ENCODE results near the gene ZDHHC9.

DNA sequence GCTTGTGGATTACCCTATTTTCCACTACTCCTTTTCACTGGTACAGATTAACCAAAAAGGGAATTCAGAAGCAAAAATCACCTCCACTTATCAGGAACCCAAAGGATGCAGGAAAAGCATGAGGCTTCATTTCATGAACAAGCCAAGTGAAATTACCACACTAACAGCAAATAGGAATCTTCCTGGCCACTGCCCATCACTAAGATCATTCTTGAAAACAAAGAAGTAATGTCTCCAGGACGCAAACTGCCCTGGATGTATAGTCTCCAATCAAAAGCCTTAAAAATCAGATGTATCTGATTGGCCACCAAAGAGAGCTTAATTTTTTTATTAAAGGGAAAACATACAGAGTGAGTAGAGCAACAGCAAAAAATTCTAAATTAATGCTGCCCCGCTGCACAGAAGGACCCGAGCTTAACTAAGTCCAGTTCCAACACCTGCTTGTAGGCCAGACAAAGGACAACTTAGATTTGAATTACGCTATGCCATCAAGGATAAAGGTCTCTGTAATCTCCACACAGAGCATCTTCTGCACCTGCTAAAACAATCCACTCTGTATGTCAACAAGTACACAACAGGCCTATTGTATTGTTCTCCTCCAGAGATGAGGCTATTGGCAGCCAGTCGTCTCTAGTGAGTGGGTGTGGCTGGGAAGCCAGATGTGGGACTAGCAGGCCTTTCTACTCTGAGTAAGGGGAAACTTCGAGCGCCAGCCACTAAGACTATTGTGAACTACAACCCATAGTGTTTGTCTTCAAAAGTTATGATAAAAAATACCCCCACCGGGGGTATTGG lies 12.4 kb downstream of the ZDHHC9 start:
- TF ChIP-seq, protein P1, sequence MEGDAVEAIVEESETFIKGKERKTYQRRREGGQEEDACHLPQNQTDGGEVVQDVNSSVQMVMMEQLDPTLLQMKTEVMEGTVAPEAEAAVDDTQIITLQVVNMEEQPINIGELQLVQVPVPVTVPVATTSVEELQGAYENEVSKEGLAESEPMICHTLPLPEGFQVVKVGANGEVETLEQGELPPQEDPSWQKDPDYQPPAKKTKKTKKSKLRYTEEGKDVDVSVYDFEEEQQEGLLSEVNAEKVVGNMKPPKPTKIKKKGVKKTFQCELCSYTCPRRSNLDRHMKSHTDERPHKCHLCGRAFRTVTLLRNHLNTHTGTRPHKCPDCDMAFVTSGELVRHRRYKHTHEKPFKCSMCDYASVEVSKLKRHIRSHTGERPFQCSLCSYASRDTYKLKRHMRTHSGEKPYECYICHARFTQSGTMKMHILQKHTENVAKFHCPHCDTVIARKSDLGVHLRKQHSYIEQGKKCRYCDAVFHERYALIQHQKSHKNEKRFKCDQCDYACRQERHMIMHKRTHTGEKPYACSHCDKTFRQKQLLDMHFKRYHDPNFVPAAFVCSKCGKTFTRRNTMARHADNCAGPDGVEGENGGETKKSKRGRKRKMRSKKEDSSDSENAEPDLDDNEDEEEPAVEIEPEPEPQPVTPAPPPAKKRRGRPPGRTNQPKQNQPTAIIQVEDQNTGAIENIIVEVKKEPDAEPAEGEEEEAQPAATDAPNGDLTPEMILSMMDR (IDR thresholded peaks at IDR 0.05 in 4 of 5, conservative IDR thresholded peaks at IDR 0.05 in 1 of 5), result no peak
- TF ChIP-seq POLR2A (IDR thresholded peaks at IDR 0.05), result no peak
